ENCODE measurements around the gene SPATA9.
A peak's percentile ranks its signal among the peaks of the same experiment; 100 is the strongest.

Gene SPATA9
- 0 to 0.13 (median 0) reads per million in 9 experiments for total RNA-seq

GRCh38 chr5:95682891-95683290 is at the start of gene SPATA9:
SPATA9 (minus strand) TSS chr5:95682991; CDS start chr5:95682854, 137 bp downstream.
- Mint-ChIP-seq H3K9me3 (no peaks in the 10 kb centered on the region), H3K27me3 (peaks cover 38 to 49% of the 10 kb centered on the region in 2 donors), H3K27ac (no peak within 1 kb of the TSS), H3K36me3 (ENCODE audit: insufficient read depth) (no peaks in the 10 kb centered on the region), H3K4me1 (ENCODE audit: low read depth in 2 of 2) (no peaks in the 10 kb centered on the region), H3K4me3 (no peak within 1 kb of the TSS)
- DNase-seq (no peak), ATAC-seq (replicated peaks) (no peak)

DNA sequence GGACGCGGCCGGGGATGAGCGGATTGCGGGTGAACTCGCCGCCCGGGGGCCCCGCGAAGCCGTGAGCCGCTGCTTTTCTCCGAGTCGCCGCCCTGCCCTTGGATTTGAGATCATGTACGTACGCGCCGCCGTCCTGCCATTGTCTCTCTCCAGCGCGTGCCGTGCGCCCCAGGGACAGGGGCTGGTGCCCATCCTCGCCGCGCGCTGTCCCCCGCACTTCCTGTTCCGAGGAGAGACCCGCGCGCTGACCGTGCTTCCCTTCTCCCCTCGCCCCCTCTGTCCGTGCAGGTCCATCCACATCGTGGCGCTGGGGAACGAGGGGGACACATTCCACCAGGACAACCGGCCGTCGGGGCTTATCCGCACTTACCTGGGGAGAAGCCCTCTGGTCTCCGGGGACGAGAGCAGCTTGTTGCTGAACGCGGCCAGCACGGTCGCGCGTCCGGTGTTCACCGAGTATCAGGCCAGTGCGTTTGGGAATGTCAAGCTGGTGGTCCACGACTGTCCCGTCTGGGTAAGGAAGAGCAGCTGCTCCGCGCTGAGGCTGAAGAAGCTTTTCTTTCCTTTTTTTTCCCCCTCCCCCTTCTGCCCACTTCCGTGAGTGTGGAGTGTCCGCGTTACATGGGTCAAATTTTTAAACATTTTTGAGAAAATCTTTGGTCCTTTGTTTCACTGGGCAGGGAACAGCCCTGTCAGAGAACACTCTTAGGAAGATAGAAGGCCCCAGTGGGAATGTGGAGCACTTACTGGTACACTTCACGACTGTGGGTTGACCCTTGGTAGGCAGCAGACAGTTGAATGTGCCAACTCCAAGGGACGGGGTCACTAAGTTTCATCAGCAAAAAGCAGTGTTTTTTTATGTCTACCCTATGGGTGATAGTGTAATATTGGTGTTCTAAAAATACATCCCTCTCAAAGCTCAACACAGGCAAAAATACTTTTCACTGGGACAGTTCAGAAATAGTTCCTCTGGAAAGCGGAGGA is 49.1 kb upstream of the SPATA9 start:
- peak; percentile 17 to 27 (median 24) for DNase-seq
- no peaks in the 10 kb centered on the region for H3K36me3 Mint-ChIP-seq (ENCODE audit: insufficient read depth)

DNA sequence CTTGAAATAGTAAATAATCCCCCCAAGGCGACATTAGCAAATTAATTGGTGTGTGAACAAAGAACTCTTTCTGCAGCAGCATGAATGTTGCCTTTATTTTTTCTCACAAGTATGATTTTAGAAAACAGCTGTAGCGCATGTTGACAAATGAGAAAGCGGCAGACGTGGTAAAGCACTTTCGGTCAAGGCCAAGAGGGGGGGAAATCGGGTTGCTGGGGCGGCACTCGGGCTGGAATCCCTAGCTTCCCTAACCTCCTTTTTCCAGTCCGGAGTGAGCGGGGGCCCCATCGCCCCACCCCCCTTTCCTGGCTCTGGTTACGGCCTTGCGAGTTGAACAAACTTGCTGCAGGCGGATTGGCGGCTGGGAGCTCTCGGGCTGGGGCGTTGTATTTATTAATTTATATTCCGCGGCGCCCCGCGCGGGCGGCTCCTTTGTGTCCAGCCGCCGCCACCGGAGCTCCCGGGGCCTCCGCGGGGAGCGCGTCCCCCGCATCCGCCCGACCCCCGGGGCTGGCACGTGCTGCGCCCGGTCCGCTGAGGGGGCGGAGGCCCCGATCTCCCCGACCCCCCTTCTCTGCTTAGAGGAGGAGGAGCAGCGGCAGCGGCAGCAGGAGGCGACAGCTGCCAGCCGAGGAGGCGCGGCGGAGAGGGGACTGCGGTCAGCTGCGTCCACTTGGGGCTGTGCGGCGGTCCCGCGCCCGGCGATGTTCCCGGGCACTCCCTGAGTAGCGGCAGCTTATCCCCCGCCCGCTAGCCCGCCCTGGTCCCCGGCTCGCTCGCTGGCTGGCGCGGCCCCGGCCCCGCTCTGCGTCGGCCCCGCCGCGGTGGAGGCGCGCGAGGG is 48.2 kb upstream of the SPATA9 start, which contains the start of gene RHOBTB3:
TSS of gene RHOBTB3 (plus strand) at position 607 of the 841 bp plus-strand sequence. CDS start 347 bp downstream, outside the sequence.
- peak; percentile 9 to 19 (median 15) for DNase-seq
- no peak within 1 kb of the TSS for H3K27ac Mint-ChIP-seq
- peak; percentile 74 for ATAC-seq (replicated peaks)
- H3K27me3 Mint-ChIP-seq, result peaks cover 42 to 48% of the 10 kb centered on the region in 2 donors
- no peaks in the 10 kb centered on the region for H3K9me3 Mint-ChIP-seq
- peaks cover 11 to 14% of the 10 kb centered on the region in 2 donors for H3K4me1 Mint-ChIP-seq (ENCODE audit: low read depth in 2 of 2)
- peak within 1 kb of the TSS; percentile 74 to 83 for H3K4me3 Mint-ChIP-seq
- no peaks in the 10 kb centered on the region for H3K36me3 Mint-ChIP-seq (ENCODE audit: insufficient read depth)

More for the DNA sequence above, 49.1 kb upstream of the SPATA9 start:
- Mint-ChIP-seq H3K9me3 (no peaks in the 10 kb centered on the region), H3K27me3 (peaks cover 42 to 48% of the 10 kb centered on the region in 2 donors), H3K27ac (no peak overlapping the region), H3K4me1 (ENCODE audit: low read depth in 2 of 2) (peaks cover 11 to 14% of the 10 kb centered on the region in 2 donors), H3K4me3 (peak overlapping the region; percentile 74 to 83)
- peak; percentile 3 for ATAC-seq (replicated peaks)

- no peak for DNase-seq
- peaks cover 11 to 14% of the 10 kb centered on the region in 2 donors for H3K4me1 Mint-ChIP-seq (ENCODE audit: low read depth in 2 of 2)
- H3K27me3 Mint-ChIP-seq, result peaks cover 38 to 45% of the 10 kb centered on the region in 2 donors
- H3K36me3 Mint-ChIP-seq (ENCODE audit: insufficient read depth), result no peaks in the 10 kb centered on the region
- H3K27ac Mint-ChIP-seq, result no peak overlapping the region
- ATAC-seq (replicated peaks), result no peak
- no peaks in the 10 kb centered on the region for H3K9me3 Mint-ChIP-seq
- peak overlapping the region; percentile 74 to 83 for H3K4me3 Mint-ChIP-seq
These were observed 47.4 kb upstream of the SPATA9 start for GRCh38 chr5:95730011-95730700.

- Mint-ChIP-seq H3K27me3 (peaks cover 30 to 37% of the 10 kb centered on the region in 2 donors), H3K27ac (no peak overlapping the region), H3K9me3 (no peaks in the 10 kb centered on the region), H3K4me1 (ENCODE audit: low read depth in 2 of 2) (peaks cover 11 to 14% of the 10 kb centered on the region in 2 donors), H3K4me3 (peak overlapping the region; percentile 74 to 83), H3K36me3 (ENCODE audit: insufficient read depth) (no peaks in the 10 kb centered on the region)
- ATAC-seq (replicated peaks), result no peak
- DNase-seq, result no peak
These were observed 46.6 kb upstream of the SPATA9 start for GRCh38 chr5:95729115-95730010.

DNA sequence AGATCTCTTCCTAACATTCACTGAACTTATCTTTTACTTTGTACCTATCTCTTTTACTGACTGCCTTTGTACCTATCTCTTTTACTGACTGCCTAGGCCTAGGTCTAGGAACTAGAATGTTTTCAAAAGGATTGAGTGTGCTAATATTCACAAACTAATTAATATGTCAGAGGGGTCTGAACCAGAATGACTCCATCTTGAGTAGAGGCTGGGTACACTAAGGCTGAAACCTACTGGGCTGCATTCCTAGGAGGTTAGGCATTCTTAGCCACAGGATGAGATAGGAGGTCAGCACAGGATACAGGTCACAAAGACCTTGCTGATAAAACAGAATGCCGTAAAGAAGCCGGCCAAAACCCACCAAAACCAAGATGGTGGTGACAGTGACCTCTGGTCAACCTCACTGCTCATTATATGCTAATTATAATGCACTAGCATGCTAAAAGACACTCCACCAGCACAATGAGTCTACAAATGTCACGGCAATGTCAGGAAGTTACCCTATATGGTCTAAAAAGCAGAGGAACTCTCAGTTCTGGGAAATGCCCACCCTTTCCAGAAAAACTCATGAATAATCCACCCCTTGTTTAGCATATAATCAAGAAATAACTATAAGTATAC is 45.8 kb upstream of the SPATA9 start:
- peaks cover 12 to 14% of the 10 kb centered on the region in 2 donors for H3K4me1 Mint-ChIP-seq (ENCODE audit: low read depth in 2 of 2)
- peaks cover 28 to 31% of the 10 kb centered on the region in 2 donors for H3K27me3 Mint-ChIP-seq
- H3K9me3 Mint-ChIP-seq, result no peaks in the 10 kb centered on the region
- H3K27ac Mint-ChIP-seq, result no peak overlapping the region
- DNase-seq (no peak), ATAC-seq (replicated peaks) (no peak)
- H3K4me3 Mint-ChIP-seq, result no peak overlapping the region
- no peaks in the 10 kb centered on the region for H3K36me3 Mint-ChIP-seq (ENCODE audit: insufficient read depth)

DNA sequence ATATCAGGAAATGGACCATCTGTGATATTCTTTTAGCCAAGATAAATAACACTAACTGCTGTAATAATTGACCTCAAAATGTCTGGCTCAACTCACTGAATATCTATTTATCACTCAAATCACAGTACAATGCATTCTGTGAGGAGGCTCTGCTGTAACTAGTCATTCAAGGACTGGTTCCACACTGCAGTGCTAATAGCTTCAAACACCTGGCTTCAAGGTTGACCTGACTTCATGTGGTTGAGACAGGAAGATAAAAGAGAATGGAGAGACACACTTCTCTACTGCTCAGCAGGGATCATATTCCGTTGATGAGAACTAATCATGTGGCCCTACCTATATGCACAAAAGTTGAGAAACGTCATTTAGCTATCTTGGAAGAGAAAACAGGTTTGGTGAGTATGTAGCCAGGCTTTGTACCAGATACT is 45.0 kb upstream of the SPATA9 start:
- ATAC-seq (replicated peaks) (no peak), DNase-seq (no peak)
- H3K27ac Mint-ChIP-seq, result no peak overlapping the region
- no peak overlapping the region for H3K4me3 Mint-ChIP-seq
- H3K4me1 Mint-ChIP-seq (ENCODE audit: low read depth in 2 of 2), result peaks cover 12 to 14% of the 10 kb centered on the region in 2 donors
- no peaks in the 10 kb centered on the region for H3K9me3 Mint-ChIP-seq
- H3K27me3 Mint-ChIP-seq, result peaks cover 23 to 28% of the 10 kb centered on the region in 2 donors
- H3K36me3 Mint-ChIP-seq (ENCODE audit: insufficient read depth), result no peaks in the 10 kb centered on the region

DNA sequence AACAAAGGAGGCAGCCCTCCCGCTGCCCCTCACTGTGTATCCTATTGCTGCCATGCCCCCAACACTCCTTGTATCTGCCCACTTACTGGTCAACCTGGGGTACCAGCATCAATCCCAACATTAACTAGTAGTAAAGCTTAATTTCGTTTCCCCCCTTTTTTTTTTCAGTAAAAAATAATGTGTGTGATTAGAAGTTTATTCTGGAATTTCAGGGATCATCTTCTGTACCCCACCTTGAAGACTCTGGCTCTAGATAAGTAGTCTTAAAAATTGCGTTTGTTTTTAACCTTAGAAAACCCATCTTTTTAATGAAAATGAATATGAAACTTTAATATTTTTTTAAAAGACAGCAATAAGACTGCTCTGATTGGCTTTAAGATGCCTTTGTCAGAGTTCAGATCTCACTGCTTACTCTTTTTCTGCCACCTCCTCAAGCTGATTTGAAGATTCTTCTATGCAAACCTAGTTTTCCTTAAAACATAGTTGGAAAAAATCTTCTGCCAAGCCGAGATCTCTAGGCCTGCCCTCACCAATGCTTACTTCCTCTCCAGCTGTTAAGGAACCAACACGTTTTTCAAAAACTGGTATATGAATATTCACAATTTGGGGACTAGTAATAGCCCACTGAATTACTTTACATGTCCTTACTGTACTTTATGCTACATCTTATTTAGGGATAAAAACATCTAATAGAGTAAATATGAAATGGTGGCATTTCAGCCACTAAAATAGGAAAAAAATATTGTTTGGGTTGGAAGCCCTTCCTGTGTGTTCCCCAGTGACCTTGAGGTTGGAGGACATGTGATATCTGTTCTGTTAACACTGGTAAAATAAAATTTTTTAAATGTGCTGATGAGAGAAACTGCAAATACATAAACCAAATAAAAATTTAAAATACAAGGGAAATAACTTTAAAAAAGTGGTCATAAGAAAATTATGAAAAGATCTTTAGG is 44.3 kb upstream of the SPATA9 start:
- Mint-ChIP-seq H3K9me3 (no peaks in the 10 kb centered on the region), H3K36me3 (ENCODE audit: insufficient read depth) (no peaks in the 10 kb centered on the region), H3K27ac (no peak overlapping the region), H3K4me1 (ENCODE audit: low read depth in 2 of 2) (peaks cover 11 to 13% of the 10 kb centered on the region in 2 donors), H3K4me3 (no peak overlapping the region), H3K27me3 (peaks cover 19 to 24% of the 10 kb centered on the region in 2 donors)
- no peak for DNase-seq
- no peak for ATAC-seq (replicated peaks)

GRCh38 chr5:95725937-95726810 is 43.4 kb upstream of the SPATA9 start:
- no peak for ATAC-seq (replicated peaks)
- no peak for DNase-seq
- Mint-ChIP-seq H3K27me3 (peaks cover 14 to 16% of the 10 kb centered on the region in 2 donors), H3K4me3 (no peak overlapping the region), H3K36me3 (ENCODE audit: insufficient read depth) (no peaks in the 10 kb centered on the region), H3K27ac (no peak overlapping the region), H3K9me3 (no peaks in the 10 kb centered on the region), H3K4me1 (ENCODE audit: low read depth in 2 of 2) (peaks cover 6 to 7% of the 10 kb centered on the region in 2 donors)

- H3K27me3 Mint-ChIP-seq, result peaks cover 7 to 9% of the 10 kb centered on the region in 2 donors
- no peaks in the 10 kb centered on the region for H3K9me3 Mint-ChIP-seq
- H3K4me1 Mint-ChIP-seq (ENCODE audit: low read depth in 2 of 2), result peaks cover 1 to 2% of the 10 kb centered on the region in 2 donors
- DNase-seq (no peak), ATAC-seq (replicated peaks) (no peak)
- H3K27ac Mint-ChIP-seq, result no peak overlapping the region
- H3K4me3 Mint-ChIP-seq, result no peak overlapping the region
- H3K36me3 Mint-ChIP-seq (ENCODE audit: insufficient read depth), result no peaks in the 10 kb centered on the region
These were observed 42.5 kb upstream of the SPATA9 start for GRCh38 chr5:95725071-95725820.
